Fibroblast of villous mesenchyme (primary cell): ENCODE results near the gene ZNF681. TPM values are rescaled to one million over a fixed set of nuclear protein-coding genes. Genes with fewer than 3 reads are reported as not detected.
"Not testable (repeated sequence)": the region's sequence is repeated elsewhere in the genome, so short reads cannot be mapped to it uniquely, and the experiment has no call there.

Experiments used
- DNase-seq: peaks from one replicate; pipeline ENCODE4 v3.0.0-alpha.2; 2010; ENCODE audit warnings: low read depth
- H3K4me3 ChIP-seq: 2 replicates; pipeline ENCODE4 v1.5.1; 2011; ENCODE audit warnings: low read depth, mild to moderate bottlenecking, low read length
- CTCF ChIP-seq: IDR thresholded peaks from 2 replicates; pipeline ENCODE4 v1.5.1; 2012; ENCODE audit warnings: low read depth, mild to moderate bottlenecking, low read length; ENCODE audit not compliant: insufficient read depth
- total RNA-seq: library from RNA; depleted of rRNA; stranded (reverse); fragments of >200 nt; gene quantifications from 2 replicates; pipeline ENCODE4 v1.2.3, GENCODE V29; 2012

ZNF681 gene
- total RNA-seq, 1 donor, result 0.43 TPM

- no peak for TF ChIP-seq CTCF
- DNase-seq, result no peak
- no peak overlapping the region for H3K4me3 ChIP-seq
These were observed 27.3 kb upstream of the ZNF681 start for GRCh38 chr19:23785982-23786381.

DNA sequence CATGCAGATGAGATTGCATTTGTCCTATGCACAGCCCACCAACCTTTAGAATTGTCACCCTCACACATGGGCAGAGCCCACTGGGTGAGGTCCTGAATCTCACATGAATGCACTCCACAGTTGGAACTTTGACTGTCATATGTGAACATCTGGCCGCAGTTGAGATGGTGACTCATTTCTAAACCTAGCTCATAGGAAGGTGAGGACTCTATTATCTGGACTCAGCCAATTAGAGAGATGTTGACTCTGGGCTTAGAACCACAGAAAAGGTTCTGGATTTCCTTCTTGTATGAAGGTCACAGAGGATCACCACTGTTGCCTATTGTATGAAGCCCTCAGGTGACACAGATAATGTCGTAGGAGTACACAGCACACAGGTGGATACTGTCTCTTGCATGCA, 25.6 kb upstream of the ZNF681 start:
- H3K4me3 ChIP-seq, result no peak overlapping the region
- TF ChIP-seq CTCF, result no peak
- DNase-seq, result no peak

GRCh38 chr19:23783636-23784035, 24.9 kb upstream of the ZNF681 start:
- no peak overlapping the region for H3K4me3 ChIP-seq
- TF ChIP-seq CTCF, result no peak
- no peak for DNase-seq

DNA sequence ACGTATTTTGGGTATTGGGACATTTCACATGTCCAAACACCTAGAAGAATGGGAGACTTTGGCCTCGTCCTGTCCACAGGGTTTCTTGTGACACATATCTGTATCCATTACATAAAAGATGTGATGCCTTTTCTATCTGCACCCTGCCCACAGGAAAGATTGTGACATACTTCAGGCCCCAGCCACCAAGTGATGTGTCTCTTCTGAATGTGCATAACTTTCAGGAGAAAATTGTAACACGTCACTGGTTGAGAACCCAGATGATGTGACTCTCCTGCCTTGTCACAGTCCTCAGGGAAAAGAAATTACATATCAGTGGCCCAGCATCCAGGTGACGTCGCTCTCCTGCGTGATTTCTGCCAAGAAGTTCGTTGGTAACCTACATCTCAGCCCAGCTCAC, 21.0 kb upstream of the ZNF681 start:
- DNase-seq, result no peak
- no peak for TF ChIP-seq CTCF
- no peak overlapping the region for H3K4me3 ChIP-seq

DNA sequence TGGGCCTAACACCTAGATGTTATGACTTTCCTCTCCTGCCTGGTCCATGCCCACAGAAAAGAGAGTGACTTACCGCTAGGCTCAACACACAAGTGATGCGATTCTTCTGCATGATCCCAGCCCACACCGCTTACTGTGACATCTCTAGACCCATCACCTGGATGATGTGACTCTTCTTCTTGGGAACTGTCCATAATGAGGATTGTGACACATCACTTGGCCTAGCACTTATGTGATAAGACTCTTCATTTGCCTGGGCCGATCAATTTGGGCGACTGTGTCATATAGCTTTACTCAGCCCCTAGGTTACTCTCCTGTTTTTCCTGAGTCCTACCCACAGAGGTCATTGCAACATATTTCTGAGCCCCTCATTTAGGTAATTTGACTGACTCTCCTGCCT, 19.9 kb upstream of the ZNF681 start:
- no peak overlapping the region for H3K4me3 ChIP-seq
- TF ChIP-seq CTCF, result no peak
- DNase-seq, result no peak

DNA sequence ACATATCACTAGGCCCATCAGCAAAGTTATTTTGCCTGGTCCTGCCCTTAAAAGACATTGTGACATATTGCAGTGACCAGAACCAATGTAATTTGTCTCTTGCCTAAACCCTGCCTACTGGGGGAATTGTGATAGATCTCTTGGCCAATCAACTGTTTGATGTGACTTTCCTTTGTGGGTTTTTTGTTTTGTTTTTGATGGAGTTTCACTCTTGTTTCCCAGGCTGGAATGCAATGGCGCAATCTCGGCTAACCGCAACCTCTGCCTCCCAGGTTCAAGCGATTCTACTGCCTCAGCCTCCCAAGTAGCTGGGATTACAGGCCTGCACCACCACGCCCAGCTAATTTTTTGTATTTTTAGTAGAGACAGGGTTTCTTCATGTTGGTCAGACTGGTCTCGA, 19.3 kb upstream of the ZNF681 start:
- not testable (repeated sequence) for H3K4me3 ChIP-seq, DNase-seq

- no peak for TF ChIP-seq CTCF
- no peak overlapping the region for H3K4me3 ChIP-seq
- no peak for DNase-seq
These were observed 18.5 kb upstream of the ZNF681 start for GRCh38 chr19:23777216-23777615.
